GM10847 (cell line): ENCODE data around the gene SMPD1.

Experiments
- POLR2A ChIP-seq: IDR thresholded peaks from 2 replicates; pipeline ENCODE4 v1.6.1; 2011; ENCODE audit not compliant: insufficient read length; ENCODE audit errors: extremely low read depth

The SMPD1 gene

GRCh38 chr11:6377902-6378639 is 12.2 kb upstream of the SMPD1 start:
- no peak for TF ChIP-seq POLR2A

GRCh38 chr11:6378640-6378989 is 11.7 kb upstream of the SMPD1 start:
- TF ChIP-seq POLR2A = no peak

- TF ChIP-seq POLR2A = no peak
Measured at GRCh38 chr11:6385046-6385777, 5.1 kb upstream of the SMPD1 start.

GRCh38 chr11:6387811-6388599 is 2.3 kb upstream of the SMPD1 start:
- no peak for TF ChIP-seq POLR2A

- TF ChIP-seq POLR2A = no peak
Measured at GRCh38 chr11:6388748-6389147, 1.5 kb upstream of the SMPD1 start.

- no peak for TF ChIP-seq POLR2A
Measured at GRCh38 chr11:6390718-6391469, 620 bp downstream of the SMPD1 start.

GRCh38 chr11:6391537-6392134 is 1.4 kb downstream of the SMPD1 start:
- TF ChIP-seq POLR2A = no peak

GRCh38 chr11:6393989-6394670 is 3.9 kb downstream of the SMPD1 start:
- no peak for TF ChIP-seq POLR2A

GRCh38 chr11:6395470-6396060 is 5.3 kb downstream of the SMPD1 start:
- TF ChIP-seq POLR2A = no peak

- TF ChIP-seq POLR2A = no peak
Measured at GRCh38 chr11:6397156-6397555, 6.9 kb downstream of the SMPD1 start.

GRCh38 chr11:6397636-6398035 is 7.4 kb downstream of the SMPD1 start:
- TF ChIP-seq POLR2A = no peak

GRCh38 chr11:6400431-6401345 is 10.4 kb downstream of the SMPD1 start:
- no peak for TF ChIP-seq POLR2A

GRCh38 chr11:6401464-6401863 is 11.2 kb downstream of the SMPD1 start:
- no peak for TF ChIP-seq POLR2A
